Midbrain (tissue), 1 donor: ENCODE measurements around the gene TMEM44.
"Not testable (repeated sequence)": the region's sequence is repeated elsewhere in the genome, so short reads cannot be mapped to it uniquely, and the experiment has no call there.

Experiments
- DNase-seq: peaks from one replicate; lab custom pipeline; 2025; lab: John Stamatoyannopoulos, UW

Gene TMEM44

DNA sequence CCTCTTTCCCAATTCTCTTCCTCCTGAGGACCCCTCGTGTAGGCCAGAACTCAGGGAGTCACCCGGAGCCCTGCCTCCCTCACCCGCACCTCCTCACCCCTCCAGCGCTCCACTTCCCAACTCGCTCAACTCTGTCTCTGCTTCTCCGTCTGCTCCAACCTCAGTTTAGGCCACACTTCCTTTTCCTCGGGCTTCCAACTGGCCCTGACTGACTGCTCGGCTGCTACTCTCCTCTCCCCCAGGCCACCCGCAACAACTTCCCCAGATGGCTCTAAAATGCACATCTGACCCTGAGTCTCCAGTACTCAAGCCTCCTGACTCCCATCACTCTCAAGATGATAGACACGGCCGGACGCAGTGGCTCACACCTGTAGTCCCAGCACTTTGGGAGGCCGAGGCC lies 23.6 kb downstream of the TMEM44 start:
- DNase-seq = no peak

DNA sequence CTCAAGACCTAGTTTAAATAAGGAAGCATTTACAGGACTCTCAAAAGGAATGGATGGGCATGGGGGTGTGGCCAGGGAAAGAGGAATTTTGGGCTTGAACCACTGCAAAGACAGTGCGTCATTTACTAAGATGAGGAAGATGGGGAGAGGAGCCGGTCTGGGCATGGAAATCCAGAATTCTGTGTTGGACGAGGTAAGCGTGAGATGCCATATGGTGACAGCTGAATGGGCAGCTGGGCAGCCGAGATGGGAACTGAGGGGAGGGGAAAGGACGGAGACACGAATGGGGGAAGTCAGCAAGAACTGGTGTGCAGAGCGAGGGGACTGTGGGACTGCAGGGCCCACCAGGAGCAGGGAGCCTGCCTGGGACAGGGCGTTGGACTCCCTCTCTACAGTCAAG lies 24.2 kb downstream of the TMEM44 start:
- no peak for DNase-seq

DNA sequence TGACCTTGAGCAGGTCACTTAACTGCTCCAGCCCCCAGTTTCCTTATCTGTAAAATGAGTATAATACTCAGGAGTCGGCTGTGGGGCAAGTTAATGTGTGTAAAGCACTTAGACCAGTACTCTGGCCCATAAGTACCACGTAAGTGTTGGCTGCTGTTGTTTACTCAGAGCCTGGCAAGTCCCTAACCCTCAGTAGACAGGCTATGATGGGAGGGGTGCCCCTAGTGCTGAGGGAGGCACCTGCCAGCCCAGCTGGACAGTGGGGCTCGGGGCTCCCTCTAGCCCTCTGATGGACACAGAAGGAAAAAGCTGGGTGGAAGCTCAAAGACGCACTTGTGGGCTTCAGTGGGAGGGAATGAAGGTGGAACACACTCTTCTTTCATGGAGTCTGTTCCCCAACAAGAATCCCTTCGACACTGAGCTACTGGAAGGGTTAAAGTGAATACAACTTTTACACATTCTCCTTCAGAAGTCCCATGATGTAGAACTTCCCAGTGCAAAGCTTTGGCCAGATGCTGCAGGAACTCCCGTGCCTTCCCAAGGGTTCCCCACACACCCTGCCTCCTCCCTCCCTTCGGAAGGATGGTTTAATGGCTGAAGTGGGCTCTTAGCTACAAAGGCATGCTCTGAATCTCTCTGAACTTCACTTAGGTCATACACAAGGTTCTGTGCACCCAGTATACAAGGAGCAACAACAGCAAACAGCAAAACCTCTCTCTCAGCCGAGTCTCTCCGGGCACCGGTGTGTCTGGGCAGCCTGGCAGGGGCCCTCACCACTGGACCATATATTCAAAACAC lies 25.4 kb downstream of the TMEM44 start:
- no peak for DNase-seq

DNA sequence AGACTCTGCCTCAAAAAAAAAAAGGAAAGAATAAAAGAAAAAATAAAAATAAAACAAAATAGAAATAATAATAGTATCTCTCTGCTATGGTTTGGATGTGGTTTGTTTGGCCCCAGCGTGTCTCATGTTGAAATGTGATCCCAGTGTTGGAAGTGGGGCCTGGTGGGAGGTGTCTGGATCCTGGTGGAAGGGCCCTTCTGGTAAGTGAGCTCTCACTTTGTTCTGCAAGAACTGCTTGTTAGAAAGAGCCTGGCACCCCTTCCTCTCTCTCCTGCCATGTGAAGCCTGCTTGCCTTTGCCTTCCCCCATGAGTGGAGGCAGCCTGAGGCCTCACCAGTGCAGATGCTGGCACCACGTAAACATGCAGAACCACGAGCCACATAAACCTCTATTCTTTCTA lies 26.3 kb downstream of the TMEM44 start:
- no peak for DNase-seq

DNA sequence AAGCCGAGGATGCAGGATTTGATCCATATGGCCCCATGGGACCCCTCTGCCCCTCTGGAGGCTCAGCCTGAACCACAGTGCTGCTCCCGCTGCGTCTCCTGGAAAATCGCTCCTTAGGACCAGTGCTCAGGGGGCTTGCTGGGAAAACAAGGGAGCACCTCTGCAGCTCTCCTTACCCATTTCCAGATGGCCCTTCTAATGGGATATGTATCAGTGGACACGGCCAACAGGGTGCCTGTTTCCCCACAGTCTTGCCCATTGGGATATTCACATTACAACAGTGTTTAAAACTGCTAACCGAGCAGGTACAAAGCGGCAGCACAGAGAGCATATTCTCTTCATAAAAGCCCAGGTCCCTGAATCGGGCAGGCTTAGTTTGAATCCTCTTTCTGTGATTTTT lies 27.1 kb downstream of the TMEM44 start:
- no peak for DNase-seq

DNA sequence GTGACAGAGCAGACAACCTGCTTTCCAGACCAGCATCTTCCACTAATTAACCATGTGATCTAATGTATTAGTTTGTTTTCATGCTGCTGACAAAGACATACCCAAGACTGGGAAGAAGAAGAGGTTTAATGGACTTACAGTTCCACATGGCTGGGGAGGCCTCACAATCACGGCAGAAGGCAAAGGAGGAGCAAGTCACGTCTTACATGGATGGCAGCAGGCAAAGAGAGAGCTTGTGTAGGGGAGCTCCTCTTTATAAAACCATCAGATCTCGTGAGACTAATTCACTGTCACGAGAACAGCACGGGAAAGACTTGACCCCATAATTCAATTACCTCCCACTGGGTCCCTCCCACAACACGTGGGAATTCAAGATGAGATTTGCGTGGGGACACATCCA lies 27.9 kb downstream of the TMEM44 start:
- DNase-seq = not testable (repeated sequence)

DNA sequence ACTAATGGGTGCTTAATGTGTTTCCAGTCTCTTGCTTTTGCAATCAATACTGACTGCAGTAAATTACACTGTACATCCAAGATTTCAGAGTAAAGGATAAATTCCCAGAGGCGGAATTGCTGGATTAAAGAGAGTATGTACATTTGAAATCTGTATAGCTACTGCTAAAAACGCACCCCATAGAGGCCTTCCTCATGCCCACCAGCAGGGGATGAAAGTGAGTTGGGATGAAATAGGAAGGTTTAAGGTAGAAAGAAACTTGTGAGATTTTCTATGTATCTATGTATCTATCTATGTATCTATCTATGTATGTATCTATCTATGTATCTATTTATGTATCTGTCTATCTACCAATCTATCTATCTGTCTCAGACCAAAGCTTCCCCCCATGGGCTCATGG lies 28.4 kb downstream of the TMEM44 start:
- DNase-seq = no peak

DNA sequence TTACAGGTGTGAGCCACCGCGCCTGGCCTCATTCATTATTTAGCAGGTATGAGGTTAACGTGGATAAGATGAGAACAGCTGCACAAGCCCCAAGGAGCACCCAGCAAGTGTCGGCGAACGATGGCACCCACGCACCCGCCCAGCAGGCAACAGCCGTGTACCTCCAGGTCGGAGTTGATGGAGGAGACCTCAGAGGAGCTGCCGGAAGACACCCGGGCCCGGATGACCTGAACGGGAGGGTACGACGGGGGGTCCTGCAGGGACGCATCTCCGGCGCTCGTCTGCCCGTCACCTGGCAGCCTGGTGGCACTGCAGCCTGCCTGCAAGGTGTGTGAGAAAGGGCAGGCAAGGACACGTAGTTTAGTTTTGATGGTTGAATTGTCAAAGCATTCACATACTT lies 29.1 kb downstream of the TMEM44 start:
- no peak for DNase-seq

DNA sequence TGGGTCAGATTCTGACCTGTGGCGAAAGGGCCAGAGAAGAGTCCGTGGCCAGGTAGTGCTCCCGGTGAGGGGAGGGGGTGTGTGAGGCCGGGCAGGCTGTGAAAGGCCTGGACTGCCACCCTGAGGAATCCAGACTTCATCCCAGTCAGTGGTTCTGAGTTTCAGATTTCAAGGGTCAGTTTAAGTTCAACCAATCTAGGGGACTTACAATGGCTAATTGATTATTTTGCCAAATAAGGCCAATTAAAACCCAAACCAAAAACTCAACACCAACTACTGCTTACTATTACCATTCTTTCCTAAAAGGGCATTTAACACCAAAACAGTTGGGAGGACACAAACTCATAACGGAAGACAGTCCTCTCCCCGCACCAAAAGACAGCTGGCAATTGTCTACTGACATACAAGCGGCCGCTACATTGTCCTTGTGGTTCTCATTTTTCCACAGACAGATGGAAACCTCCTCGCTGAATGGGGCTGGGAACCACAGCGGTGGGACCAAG lies 30.5 kb downstream of the TMEM44 start:
- DNase-seq = no peak

DNA sequence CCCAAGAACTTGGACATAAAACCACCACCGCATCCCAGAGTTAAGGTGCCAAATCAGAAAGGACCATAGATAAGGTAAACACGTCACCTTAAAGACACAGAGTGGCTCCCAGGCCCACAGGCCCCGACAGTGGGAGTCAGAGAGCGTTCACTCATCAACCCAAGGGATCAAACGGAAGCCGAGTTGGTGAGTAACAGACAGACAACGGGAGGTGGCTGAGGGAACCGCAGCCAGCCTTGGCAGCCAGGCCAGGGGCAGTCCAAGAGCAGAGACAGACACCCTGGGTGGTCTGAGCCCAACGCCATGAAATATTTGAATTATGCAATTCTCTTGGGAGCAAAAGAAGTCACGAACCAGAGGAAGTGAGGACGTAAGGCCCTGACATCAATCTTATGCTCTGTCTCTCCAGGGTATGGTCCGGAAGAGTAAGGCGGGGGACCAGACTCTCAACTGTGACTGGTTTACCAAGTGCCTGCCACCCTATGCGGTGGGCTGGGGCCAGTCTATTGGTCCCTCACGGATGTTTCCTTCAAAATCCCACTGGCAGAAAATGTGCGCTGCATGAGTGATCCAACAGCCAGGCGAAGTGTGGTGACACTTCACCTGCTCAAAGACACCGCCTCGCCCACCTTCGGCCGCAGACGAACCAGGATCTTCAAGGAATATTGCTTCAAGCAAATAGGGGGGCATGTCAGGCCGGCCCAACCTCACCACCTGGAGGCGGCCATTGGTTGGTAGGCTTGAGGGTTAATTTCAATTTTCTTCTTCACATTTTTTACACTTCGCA lies 34.3 kb downstream of the TMEM44 start:
- DNase-seq = no peak

DNA sequence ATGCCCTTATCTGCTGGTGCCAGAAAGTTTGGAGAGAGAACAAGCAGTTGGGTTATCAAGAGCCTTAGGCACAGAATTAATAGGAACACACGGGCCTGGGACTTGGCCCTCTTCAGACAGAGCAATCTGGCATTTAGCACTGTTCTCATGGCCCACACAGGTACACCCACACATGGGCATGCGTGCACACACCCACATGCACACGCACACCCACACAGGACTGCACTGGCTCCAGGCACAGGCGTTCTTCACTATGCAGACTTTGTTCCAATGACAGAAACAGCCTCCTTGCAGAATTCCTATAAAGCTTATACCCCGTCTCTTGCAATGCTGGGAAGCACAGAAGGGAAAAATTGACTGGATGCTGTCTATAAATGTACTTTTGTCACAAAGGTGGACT lies 36.3 kb downstream of the TMEM44 start:
- DNase-seq = no peak

DNA sequence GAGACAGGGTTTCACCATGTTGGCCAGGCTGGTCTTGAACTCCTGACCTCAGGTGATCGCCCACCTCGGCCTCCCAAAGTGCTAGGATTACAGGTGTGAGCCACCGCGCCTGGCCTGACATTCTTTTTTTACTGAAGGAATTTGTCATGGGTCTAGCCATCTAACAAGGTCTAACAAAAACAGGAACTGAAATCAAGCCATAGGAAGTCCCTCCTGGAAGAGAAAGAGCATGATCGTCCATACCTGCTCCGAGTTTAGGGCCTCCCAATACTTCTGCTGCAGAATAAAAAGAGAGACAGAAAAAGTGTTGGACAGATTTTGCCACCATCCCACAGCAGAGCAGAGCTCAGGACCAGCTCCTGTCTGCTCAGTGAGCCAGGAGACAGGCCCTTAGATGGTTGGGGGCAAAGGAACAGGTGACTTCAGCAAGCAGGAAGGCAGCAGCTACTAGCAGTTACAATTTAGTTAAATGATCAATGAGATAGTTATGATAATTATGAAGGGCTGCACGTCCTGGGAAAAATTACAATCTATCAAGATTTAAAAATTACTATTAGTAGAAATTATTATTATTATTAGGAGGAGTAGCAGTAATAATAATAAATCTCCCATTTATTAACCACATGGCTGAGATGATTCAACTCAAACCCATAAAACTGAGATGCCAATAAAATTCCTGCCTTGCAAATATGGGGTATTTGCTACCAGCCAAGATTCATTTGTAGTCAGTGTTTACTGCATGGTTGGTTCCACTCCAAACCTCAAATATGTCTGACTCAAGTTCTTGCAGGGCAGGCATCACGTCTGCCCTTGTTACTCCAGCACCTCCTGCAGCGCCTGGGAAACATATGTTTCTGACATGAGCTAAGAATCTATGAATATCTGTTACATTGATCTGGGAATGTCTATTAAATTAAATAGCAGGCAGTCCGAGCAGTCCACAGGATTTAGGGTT lies 40.1 kb downstream of the TMEM44 start:
- DNase-seq = no peak

DNA sequence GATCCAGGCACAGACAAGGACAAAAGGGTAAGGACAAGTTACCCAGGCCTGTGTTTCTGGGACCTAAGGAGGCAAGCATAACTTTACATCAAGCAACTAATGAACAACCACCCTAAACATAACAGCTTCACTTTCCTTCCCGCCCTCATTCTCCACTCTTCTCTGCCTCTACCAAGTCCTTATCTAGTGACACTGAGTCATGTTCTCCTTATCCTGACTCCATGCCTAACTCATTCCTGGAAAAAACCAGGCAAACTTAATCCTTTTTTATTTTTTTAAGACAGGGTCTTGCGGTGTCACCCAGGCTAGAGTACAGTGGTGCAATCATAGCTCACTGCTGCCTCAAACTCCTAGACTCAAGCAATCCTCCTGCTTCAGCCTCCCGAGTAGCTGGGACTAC lies 44.5 kb downstream of the TMEM44 start:
- DNase-seq = no peak

DNA sequence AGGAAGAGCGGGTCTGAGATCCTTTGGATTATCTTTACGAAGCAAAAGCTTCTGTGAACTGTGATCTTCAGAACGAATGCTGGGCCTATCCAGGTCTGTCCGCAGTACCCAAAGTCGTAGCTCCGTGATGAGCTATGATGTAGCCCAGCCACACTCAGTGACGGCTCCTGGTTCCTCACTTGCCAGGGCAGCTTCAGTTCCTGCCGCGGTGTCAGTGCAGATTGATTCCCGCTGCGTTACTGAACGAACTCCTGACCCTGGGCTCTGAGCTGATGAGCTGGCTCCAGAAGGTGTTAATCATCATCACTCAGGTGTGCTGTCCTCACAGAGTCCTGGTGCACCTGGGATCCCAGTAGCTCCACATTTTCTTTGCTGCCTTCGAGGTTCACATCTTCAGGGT lies 45.0 kb downstream of the TMEM44 start:
- no peak for DNase-seq

DNA sequence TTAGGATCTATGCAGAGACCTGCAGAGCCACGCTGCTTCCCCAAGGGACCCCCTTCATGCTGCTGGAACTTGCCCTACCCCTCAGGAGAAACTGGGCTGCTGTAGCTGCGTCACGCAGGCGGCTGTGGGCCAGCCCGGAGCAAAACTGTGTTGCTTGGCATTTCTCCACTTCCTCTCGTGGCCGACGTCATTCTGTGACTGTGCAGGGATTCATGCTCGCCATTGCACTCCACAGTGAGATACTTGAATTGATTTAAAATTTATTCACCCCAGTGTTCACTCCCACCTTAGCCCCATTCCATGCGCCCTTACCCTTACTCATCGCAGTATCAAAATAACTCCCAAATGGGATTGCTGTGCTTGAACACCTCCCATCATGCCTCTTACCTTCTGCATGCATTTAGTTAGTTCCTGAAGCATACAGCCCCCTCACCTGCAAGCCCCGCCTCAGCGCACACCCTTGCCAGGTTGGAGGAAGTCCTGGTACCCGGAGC lies 45.7 kb downstream of the TMEM44 start:
- DNase-seq = no peak

DNA sequence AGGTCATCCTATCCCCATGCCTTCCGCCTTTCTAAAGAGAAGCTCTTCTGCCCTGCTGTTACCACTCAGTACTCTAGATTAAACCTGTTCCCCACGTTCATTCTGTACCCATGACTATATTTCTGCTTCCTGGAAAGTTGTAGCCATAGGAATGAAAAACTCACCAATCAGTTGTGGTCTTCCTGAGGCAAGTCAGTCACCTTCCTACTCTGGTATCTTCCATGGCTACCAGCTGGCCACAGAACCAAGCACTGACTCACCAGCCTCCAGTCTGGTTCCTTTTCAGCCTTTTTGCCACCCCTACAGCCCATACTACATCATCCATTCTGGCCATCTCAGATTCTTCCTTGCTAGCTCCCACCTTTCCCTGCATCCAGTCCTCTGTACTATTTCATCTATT lies 46.4 kb downstream of the TMEM44 start:
- no peak for DNase-seq

DNA sequence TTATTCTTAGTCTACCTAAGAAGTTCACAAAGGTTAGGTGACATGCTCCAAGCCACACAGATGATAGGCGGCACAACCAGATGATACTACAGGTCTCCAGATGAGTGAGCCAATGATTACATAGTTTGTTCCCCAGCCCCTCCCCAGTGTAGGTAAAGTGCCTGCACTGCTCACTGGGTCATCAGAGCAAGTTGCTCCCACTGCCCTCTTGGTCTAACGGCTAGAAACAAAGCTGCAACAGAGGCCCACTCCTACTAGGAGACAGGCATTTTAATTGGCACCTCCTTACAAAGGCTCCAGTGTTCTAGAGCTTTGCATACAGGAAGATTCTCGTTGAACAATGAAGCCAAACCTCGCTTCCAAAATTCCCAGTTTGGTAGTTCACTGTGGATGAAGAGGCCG lies 47.3 kb downstream of the TMEM44 start:
- no peak for DNase-seq

DNA sequence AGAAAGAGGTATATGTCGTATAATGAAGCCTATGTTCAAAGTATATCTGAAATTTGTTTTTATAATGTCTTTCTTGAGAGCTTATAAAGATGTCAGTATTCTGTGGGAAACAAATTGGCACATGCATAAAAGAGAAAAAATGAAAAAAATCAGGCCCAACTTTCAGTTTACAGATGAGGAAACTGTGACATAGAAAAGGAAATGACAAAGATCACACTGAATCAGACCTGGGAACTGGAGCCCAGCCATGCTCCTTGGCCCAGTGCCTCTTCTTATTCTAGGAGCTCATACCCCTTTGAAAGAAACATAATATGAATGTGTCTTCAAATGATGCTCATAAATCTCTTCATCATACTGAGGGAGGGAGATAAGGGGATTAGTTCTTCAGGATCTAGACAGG lies 48.4 kb downstream of the TMEM44 start:
- no peak for DNase-seq

DNA sequence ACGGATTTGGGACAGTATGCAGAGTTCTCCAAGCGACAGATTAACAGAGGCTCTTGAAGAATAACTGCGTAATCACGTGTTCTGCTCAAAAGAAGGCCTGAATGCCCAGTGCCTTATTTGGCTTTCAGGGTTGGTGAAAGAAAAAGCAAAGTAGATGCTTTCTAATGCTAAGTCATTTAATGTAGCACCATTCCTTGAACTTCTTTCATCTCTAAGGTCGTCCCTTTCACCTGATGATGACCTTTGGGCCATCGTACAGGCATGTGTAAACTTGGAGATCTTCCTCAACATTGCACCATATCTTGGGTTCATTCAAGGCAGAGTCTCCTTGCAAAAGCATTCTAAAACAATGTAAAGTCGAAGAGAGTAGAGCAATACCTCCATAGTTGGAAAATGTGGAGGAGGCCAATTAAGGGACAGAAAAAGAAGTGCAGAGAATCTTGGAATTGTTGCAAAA lies 48.9 kb downstream of the TMEM44 start:
- no peak for DNase-seq

DNA sequence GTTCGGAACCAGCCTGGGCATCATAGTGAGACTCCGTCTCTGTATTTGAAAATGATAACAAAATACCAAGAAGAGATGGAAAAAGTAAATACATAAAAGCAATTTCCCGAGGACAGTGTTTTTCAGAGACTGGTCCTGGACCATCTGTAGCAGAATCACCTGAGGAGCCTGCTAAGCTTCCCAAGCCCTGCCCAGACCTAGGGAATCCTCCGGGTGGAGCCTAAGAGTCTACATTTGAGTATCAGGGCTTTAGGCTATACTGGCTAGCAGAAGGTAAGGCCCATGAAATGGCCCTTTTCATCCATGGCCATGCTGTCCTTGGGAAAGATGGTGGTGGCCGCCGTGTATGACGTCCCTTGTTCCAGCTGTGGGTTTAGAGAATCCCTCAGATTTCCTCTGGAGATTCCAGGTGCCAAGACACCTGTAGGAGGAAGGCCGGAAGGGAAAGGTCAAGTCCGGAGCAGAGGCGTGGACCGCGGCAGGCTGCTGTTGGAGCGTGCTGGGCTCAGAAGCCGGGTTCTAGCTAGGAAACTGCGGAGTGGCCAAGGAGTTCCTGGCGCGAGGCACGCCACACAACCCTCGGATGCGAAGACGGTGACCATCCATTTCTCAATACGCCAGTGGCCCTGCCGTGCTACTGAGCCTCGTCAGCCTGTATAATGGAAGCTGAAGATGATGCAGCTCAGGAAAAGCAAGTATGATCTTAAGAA lies 50.9 kb downstream of the TMEM44 start:
- DNase-seq = no peak

DNA sequence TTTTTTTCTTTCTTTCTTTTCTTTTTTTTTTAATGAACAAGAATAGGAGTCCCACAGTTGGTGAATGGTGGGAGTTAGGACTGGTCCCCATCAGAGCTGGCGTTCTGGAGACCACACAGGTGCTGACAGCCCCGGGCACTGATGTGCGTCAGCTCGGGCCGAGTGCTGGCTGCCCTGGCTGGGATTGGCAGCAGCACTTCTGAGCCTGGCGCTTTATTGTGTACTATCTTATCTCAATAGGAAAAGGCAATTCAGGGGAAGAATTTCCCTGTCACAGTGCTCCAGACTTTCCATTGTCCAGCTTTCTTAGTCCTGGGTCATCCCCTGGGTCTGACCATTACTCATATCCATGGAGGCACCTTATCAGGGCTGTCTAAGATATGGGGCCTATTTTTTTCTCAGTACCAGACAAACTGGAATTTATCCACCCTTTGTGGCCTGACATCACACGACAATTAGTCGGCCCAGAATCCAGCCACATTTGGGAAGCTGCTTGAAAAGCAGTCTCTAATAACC lies 54.1 kb downstream of the TMEM44 start:
- no peak for DNase-seq
